PC-9 (cell line): ENCODE results near the gene TSHR. TPM values are rescaled to one million over a fixed set of nuclear protein-coding genes. Genes with fewer than 3 reads are reported as not detected.

Source experiments
- BruUV-seq: library from RNA; stranded (reverse); fragments of 400-500 nt; replicated peaks from 2 replicates; lab custom pipeline; 2021; lab: Mats Ljungman, UMichigan
- CTCF ChIA-PET: fragments of 300-600 bp; sonication (Branson Sonifier 250); formaldehyde crosslinking; loops from one replicate; lab custom pipeline; 2022; ENCODE audit warnings: antibody characterized with exemption; lab: Charles Lee
- POLR2A ChIA-PET: fragments of 300-600 bp; sonication (Branson Sonifier 250); formaldehyde crosslinking; loops from one replicate; lab custom pipeline; 2022; ENCODE audit warnings: antibody characterized with exemption; ENCODE audit not compliant: unreplicated experiment; lab: Charles Lee
- DNase-seq, 2 experiments: peaks; one replicate each; pipeline versions ENCODE4 v3.0.0 to v3.0.0-alpha.2; 2015 to 2022; ENCODE audit warnings: mixed read lengths in 1 of 2
- H2AFZ ChIP-seq: fragments of 200-600 bp; sonication (generic); 2 replicates; pipeline ENCODE4 v1.8.1; 2017; ENCODE audit warnings: antibody characterized with exemption
- H3F3A ChIP-seq: fragments of 200-600 bp; sonication (generic); 2 replicates; pipeline ENCODE4 v1.8.1; 2017; ENCODE audit warnings: antibody characterized with exemption, mild to moderate bottlenecking, low read depth; ENCODE audit not compliant: insufficient read depth
- H3K27ac ChIP-seq: fragments of 200-600 bp; sonication (generic); 2 replicates; pipeline ENCODE4 v1.6.1; 2016; ENCODE audit warnings: mixed run types
- H3K27me3 ChIP-seq: fragments of 200-600 bp; sonication (generic); 2 replicates; pipeline ENCODE4 v1.6.1; 2016; ENCODE audit warnings: low read depth, mixed run types; ENCODE audit not compliant: insufficient read depth
- H3K36me3 ChIP-seq: fragments of 200-600 bp; sonication (generic); 2 replicates; pipeline ENCODE4 v1.6.1; 2016; ENCODE audit warnings: low read depth, mixed run types
- H3K4me1 ChIP-seq: fragments of 200-600 bp; sonication (generic); replicated peaks from 2 replicates; pipeline ENCODE4 v1.6.1; 2016; ENCODE audit warnings: mixed run types; ENCODE audit not compliant: insufficient read depth
- H3K4me2 ChIP-seq: fragments of 200-600 bp; sonication (generic); 2 replicates; pipeline ENCODE4 v1.6.1; 2017; ENCODE audit warnings: mixed run types
- H3K4me3 ChIP-seq: fragments of 200-600 bp; sonication (generic); 2 replicates; pipeline ENCODE4 v1.6.1; 2016; ENCODE audit warnings: mixed run types
- H3K79me2 ChIP-seq: fragments of 200-600 bp; sonication (generic); 2 replicates; pipeline ENCODE4 v1.6.1; 2017; ENCODE audit warnings: low read depth, mixed run types
- H3K9me2 ChIP-seq: fragments of 200-600 bp; sonication (generic); 2 replicates; pipeline ENCODE4 v1.8.1; 2017; ENCODE audit warnings: mild to moderate bottlenecking; ENCODE audit not compliant: insufficient read depth
- H3K9me3 ChIP-seq: fragments of 200-600 bp; sonication (generic); 2 replicates; pipeline ENCODE4 v1.8.1; 2016; ENCODE audit warnings: low read depth; ENCODE audit not compliant: insufficient read depth
- H4K20me1 ChIP-seq: fragments of 200-600 bp; sonication (generic); 2 replicates; pipeline ENCODE4 v1.8.1; 2017; ENCODE audit not compliant: insufficient read depth
- EZH2 ChIP-seq: fragments of 200-600 bp; sonication (generic); IDR thresholded peaks from 2 replicates; pipeline ENCODE4 v1.8.0; 2017; ENCODE audit warnings: antibody characterized with exemption, low read depth
- intact Hi-C: fragments of 100-400 bp; cut with micrococcal nuclease; formaldehyde crosslinking; loops from one replicate; pipeline ENCODE4 v1.10.0; 2022; ENCODE audit not compliant: unreplicated experiment
- total RNA-seq: library from RNA; stranded (reverse); gene quantifications from 2 replicates; pipeline ENCODE4 v1.2.3, GENCODE V29; 2021
- TF ChIP-seq, protein P1 (sequence below): fragments of 200-600 bp; sonication (generic); conservative IDR thresholded peaks from 2 replicates; pipeline ENCODE4 v1.6.1; 2017; ENCODE audit warnings: mixed run types, antibody characterized with exemption, mild to moderate bottlenecking, moderate library complexity

The TSHR gene
- total RNA-seq, 1 experiment from 2014 or later = not detected

DNA sequence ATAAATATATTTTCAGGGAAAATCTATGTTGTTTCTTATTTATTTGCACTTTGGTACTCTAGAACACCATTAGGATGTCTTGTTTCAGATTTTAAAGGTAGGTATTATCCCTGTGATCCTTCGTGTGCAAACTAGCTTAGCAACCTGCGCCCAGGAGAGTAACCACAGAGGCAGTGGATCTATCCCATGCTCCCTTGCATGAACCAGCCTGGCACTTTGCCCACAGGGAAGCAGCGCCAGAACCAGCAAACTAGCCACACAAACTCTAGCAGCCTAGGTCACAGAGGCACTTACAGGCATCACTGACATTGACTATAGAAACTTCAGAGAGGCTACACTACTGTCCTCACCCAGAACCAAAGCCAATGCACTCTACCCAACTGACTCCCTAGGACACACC lies 76.1 kb downstream of the TSHR start:
- Histone ChIP-seq H4K20me1 (no peaks in the 10 kb centered on the region), H3K4me1 (no peaks in the 10 kb centered on the region), H3K79me2 (no peaks in the 10 kb centered on the region), H3K9me3 (no peaks in the 10 kb centered on the region; the same call in 1 of the 2 replicates), H3F3A (no peaks in the 10 kb centered on the region), H3K27ac (no peak overlapping the region), H3K4me2 (no peak overlapping the region), H2AFZ (no peak overlapping the region), H3K36me3 (no peaks in the 10 kb centered on the region), H3K4me3 (no peak overlapping the region), H3K27me3 (no peaks in the 10 kb centered on the region), H3K9me2 (no peaks in the 10 kb centered on the region)
- no peak for TF ChIP-seq EZH2
- TF ChIP-seq, protein P1, sequence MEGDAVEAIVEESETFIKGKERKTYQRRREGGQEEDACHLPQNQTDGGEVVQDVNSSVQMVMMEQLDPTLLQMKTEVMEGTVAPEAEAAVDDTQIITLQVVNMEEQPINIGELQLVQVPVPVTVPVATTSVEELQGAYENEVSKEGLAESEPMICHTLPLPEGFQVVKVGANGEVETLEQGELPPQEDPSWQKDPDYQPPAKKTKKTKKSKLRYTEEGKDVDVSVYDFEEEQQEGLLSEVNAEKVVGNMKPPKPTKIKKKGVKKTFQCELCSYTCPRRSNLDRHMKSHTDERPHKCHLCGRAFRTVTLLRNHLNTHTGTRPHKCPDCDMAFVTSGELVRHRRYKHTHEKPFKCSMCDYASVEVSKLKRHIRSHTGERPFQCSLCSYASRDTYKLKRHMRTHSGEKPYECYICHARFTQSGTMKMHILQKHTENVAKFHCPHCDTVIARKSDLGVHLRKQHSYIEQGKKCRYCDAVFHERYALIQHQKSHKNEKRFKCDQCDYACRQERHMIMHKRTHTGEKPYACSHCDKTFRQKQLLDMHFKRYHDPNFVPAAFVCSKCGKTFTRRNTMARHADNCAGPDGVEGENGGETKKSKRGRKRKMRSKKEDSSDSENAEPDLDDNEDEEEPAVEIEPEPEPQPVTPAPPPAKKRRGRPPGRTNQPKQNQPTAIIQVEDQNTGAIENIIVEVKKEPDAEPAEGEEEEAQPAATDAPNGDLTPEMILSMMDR = no peak
- peak in 1 of 2 experiments; percentile 2 for DNase-seq
- no TSS peak for BruUV-seq
- POLR2A ChIA-PET = no interaction called here
- CTCF ChIA-PET = no interaction called here
- intact Hi-C loops = no loop called here

DNA sequence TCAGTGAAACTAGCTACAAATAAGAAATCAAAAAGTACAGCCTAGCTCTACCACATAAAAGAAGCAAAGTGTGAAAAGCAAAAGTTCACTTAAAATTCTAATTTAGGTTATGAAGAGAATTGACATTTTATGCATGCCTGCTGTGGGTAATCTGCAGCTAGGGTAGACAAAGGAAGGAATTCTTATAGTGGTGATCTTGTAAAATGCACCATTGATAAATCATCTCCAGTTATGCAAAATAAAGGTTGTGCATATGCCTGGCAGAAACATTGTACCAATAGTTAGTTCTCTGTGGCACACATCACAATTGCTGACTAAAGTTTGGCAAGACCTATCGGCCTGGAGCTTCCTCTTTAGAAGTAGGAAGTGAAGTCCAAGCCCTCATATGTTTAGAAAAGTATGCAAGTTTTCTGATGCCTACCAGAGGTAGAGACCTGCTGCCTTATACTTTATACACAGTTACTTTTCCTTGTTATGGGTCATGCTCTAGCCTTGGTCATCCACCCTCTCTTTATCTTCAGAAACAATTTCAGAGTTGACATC lies 78.3 kb downstream of the TSHR start:
- H3K27ac ChIP-seq = no peak overlapping the region
- H3K4me3 ChIP-seq = no peak overlapping the region
- no peak overlapping the region for H2AFZ ChIP-seq
- no peaks in the 10 kb centered on the region for H3K36me3 ChIP-seq
- no peak for DNase-seq
- CTCF ChIA-PET = no interaction called here
- intact Hi-C loops = no loop called here
- H4K20me1 ChIP-seq = no peaks in the 10 kb centered on the region
- BruUV-seq = no TSS peak
- H3K79me2 ChIP-seq = no peaks in the 10 kb centered on the region
- 0 out of 2 replicates have a peak, but pooled peaks cover 6% of the 10 kb centered on the region for H3K9me2 ChIP-seq
- no peaks in the 10 kb centered on the region for H3F3A ChIP-seq
- H3K4me2 ChIP-seq = no peak overlapping the region
- no peaks in the 10 kb centered on the region; the same call in 1 of the 2 replicates for H3K9me3 ChIP-seq
- POLR2A ChIA-PET = no interaction called here
- H3K27me3 ChIP-seq = no peaks in the 10 kb centered on the region
- no peak for TF ChIP-seq EZH2
- TF ChIP-seq, protein P1 = no peak
- H3K4me1 ChIP-seq = no peaks in the 10 kb centered on the region

DNA sequence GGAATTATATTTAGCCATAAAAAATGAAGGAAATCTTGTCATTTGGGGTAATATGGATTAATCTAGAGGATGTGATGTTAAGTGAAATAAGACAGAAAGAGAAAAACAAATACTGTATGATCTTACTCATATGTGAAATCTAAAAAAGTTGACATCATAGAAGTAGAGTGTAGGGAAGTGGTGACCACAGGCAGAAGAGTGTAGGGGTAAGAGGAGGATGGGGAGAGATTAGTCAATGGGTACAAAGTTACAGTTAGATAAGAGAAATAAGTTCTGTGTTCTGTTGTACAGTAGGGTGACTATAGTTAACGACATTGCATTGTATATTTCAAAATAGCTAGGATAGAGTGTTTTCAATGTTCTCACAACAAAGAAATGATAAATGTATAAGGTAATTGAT lies 87.0 kb downstream of the TSHR start:
- CTCF ChIA-PET = no interaction called here

More for the DNA sequence above, 87.0 kb downstream of the TSHR start:
- Histone ChIP-seq H2AFZ (no peak overlapping the region), H3K79me2 (no peaks in the 10 kb centered on the region), H3K27ac (no peak overlapping the region), H3K4me2 (no peak overlapping the region), H3F3A (no peaks in the 10 kb centered on the region), H3K36me3 (no peaks in the 10 kb centered on the region), H3K27me3 (peaks cover 3% of the 10 kb centered on the region; the same call in 1 of the 2 replicates), H4K20me1 (no peaks in the 10 kb centered on the region), H3K9me3 (no peaks in the 10 kb centered on the region), H3K4me1 (no peaks in the 10 kb centered on the region), H3K9me2 (0 out of 2 replicates have a peak, but pooled peaks cover 5% of the 10 kb centered on the region), H3K4me3 (no peak overlapping the region)
- no TSS peak for BruUV-seq
- no peak for DNase-seq
- TF ChIP-seq EZH2 = no peak
- TF ChIP-seq, protein P1 = no peak
- POLR2A ChIA-PET = no interaction called here
- intact Hi-C loops = no loop called here
